ENCODE results near the gene LILRB2. TPM values are rescaled to one million over a fixed set of nuclear protein-coding genes. Genes with fewer than 3 reads are reported as not detected.

LILRB2 gene
- total RNA-seq, 6 experiments from 2014 or later = 1.6 to 9.8 (median 3.0) TPM

DNA sequence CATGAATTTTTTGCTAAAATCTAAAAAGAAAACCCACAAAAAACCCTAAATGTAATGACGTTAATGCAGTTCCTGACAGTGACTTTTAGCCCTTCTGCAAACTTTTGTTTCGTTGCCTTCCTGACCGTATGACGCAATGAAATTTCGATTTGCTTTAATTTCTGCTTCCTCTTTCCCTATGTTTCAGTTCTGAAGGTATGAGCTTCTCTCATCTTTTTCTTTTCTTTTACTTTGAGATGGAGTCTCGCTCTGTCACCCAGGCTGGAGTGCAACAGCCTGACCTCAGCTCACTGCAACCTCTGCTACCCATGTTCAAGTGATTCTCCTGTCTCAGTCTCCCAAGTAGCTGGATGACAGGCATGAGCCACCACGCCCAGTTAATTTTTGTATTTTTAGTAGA lies 38.1 kb upstream of the LILRB2 start:
- H3K4me1 ChIP-seq = no peaks in the 10 kb centered on the region
- no peak overlapping the region for H3K4me3 ChIP-seq
- 55% methylated on average over 7 of the region's 7 CpGs for WGBS (ENCODE audit: insufficient coverage, low coverage, low lambda C conversion rate, missing lambda C conversion rate)
- H3K27ac ChIP-seq = no peak overlapping the region
- H3K9me3 ChIP-seq = no peaks in the 10 kb centered on the region
- DNase-seq = peak in 1 of 3 donors; percentile 35
- intact Hi-C loops (cut with DNase I) = no loop called here
- H3K27me3 ChIP-seq = peaks cover 0 to 3% of the 10 kb centered on the region in 2 donors
- no peaks in the 10 kb centered on the region for H3K36me3 ChIP-seq
- ATAC-seq = peak in 1 of 4 donors; percentile 44
- TF ChIP-seq, protein P1, sequence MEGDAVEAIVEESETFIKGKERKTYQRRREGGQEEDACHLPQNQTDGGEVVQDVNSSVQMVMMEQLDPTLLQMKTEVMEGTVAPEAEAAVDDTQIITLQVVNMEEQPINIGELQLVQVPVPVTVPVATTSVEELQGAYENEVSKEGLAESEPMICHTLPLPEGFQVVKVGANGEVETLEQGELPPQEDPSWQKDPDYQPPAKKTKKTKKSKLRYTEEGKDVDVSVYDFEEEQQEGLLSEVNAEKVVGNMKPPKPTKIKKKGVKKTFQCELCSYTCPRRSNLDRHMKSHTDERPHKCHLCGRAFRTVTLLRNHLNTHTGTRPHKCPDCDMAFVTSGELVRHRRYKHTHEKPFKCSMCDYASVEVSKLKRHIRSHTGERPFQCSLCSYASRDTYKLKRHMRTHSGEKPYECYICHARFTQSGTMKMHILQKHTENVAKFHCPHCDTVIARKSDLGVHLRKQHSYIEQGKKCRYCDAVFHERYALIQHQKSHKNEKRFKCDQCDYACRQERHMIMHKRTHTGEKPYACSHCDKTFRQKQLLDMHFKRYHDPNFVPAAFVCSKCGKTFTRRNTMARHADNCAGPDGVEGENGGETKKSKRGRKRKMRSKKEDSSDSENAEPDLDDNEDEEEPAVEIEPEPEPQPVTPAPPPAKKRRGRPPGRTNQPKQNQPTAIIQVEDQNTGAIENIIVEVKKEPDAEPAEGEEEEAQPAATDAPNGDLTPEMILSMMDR (IDR thresholded peaks at IDR 0.05) = no peak
- no peak for TF ChIP-seq POLR2A (IDR thresholded peaks at IDR 0.05)

DNA sequence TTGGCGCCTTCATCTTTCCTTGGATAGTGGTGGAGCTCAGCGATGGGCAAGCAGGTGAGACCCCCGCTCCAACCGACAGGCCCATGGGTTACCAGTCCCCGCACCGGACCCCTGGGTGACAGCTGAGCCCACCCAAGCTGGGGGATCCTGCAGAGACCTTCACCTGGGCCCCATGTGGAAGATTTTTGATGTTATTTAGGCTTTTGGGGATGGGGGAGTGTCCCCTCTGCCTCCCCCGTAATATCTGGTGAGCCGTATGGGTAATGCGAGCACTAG lies 37.0 kb upstream of the LILRB2 start:
- peak in 1 of 4 donors; percentile 40 for ATAC-seq
- Histone ChIP-seq H3K9me3 (no peaks in the 10 kb centered on the region), H3K4me3 (no peak overlapping the region), H3K27ac (no peak overlapping the region), H3K4me1 (no peaks in the 10 kb centered on the region), H3K27me3 (peaks cover 0 to 3% of the 10 kb centered on the region in 2 donors), H3K36me3 (no peaks in the 10 kb centered on the region)
- 80% methylated on average over 7 of the region's 9 CpGs for WGBS (ENCODE audit: insufficient coverage, low coverage, low lambda C conversion rate, missing lambda C conversion rate)
- TF ChIP-seq, protein P1 (IDR thresholded peaks at IDR 0.05) = no peak
- no peak for TF ChIP-seq POLR2A (IDR thresholded peaks at IDR 0.05)
- DNase-seq = peak in 1 of 3 donors; percentile 45
- intact Hi-C loops (cut with DNase I) = no loop called here

DNA sequence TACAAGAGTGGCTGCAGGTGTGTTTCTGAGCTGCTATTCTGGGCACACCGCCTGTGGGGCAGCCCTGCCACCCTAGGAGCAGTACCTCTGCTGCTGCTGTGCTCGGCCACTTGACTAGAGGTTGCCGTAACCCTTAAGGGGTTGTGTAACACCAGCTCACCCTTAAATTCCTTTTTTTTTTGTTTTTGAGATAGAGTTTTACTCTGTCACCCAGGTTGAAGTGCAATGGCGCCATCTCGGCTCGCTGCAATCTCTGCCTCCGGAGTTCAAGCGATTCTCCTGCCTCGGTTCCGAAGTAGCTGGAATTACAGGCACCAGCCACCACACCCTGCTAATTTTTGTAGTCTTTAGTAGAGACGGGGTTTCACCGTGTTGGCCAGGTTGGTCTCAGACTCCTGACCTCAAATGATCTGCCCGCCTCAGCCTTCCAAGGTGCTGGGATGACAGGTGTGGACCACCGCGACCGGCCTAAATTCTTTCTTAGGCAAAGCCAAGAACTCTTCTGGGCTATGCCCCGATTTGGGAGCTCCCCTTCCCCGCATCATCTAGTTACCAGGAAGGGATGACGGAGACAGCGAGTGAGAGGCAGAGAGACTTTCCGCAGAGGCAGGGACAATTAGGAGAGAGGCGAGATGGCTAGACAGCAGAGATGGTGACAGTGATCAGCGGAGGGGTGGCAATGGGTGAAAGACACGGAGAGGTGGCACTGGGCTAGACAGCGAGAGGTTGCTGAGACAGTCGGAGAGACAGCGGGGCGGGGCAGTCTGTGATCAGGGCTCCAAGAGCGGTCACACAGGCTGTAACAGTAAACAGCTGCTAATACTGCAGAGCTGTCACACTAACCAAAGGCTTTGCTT lies 36.4 kb upstream of the LILRB2 start:
- no peak overlapping the region for H3K4me3 ChIP-seq
- H3K9me3 ChIP-seq = no peaks in the 10 kb centered on the region
- no peaks in the 10 kb centered on the region for H3K4me1 ChIP-seq
- 70% methylated on average over 27 of the region's 29 CpGs for WGBS (ENCODE audit: insufficient coverage, low coverage, low lambda C conversion rate, missing lambda C conversion rate)
- DNase-seq (peak in 1 of 3 donors; percentile 51), ATAC-seq (peak; percentile 34 to 54 (median 44))
- intact Hi-C loops (cut with DNase I) = no loop called here
- TF ChIP-seq, protein P1 (IDR thresholded peaks at IDR 0.05) = no peak
- TF ChIP-seq POLR2A (IDR thresholded peaks at IDR 0.05) = no peak
- no peaks in the 10 kb centered on the region for H3K36me3 ChIP-seq
- H3K27ac ChIP-seq = no peak overlapping the region
- peaks cover 0 to 3% of the 10 kb centered on the region in 2 donors for H3K27me3 ChIP-seq

DNA sequence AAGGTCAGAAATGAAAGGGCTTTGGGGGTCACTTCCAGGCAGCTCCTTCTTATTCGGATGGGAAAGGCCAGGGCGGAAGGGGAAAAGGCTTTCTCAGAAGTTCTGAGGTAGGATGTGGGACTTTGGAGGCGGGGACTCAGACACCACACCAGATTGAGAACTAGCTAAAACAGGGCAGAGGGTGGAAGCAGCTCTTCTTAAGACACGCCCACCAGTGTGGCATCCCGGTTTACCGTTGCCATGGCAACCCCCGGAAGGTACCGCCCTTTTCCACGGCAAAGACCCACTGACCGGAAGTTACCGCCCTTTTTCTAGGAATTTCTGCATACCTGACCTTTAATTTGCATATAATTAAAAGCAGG lies 35.8 kb upstream of the LILRB2 start:
- Histone ChIP-seq H3K4me3 (no peak overlapping the region), H3K36me3 (no peaks in the 10 kb centered on the region), H3K27ac (no peak overlapping the region), H3K27me3 (peaks cover 0 to 3% of the 10 kb centered on the region in 2 donors), H3K9me3 (no peaks in the 10 kb centered on the region), H3K4me1 (no peaks in the 10 kb centered on the region)
- DNase-seq = peak in 1 of 3 donors; percentile 45
- 45% methylated on average over 6 of the region's 11 CpGs for WGBS (ENCODE audit: insufficient coverage, low coverage, low lambda C conversion rate, missing lambda C conversion rate)
- intact Hi-C loops (cut with DNase I) = no loop called here
- ATAC-seq = peak; percentile 24 to 61 (median 51)
- TF ChIP-seq, protein P1 (IDR thresholded peaks at IDR 0.05) = no peak
- no peak for TF ChIP-seq POLR2A (IDR thresholded peaks at IDR 0.05)

All from right lobe of liver (tissue), 6 donors.